EH (cell line): ENCODE measurements around the gene LAMA4.

Experiments
- DNase-seq: peaks from one replicate; pipeline ENCODE4 v3.0.0-alpha.2; 2015; ENCODE audit warnings: low read depth

The LAMA4 gene

DNA sequence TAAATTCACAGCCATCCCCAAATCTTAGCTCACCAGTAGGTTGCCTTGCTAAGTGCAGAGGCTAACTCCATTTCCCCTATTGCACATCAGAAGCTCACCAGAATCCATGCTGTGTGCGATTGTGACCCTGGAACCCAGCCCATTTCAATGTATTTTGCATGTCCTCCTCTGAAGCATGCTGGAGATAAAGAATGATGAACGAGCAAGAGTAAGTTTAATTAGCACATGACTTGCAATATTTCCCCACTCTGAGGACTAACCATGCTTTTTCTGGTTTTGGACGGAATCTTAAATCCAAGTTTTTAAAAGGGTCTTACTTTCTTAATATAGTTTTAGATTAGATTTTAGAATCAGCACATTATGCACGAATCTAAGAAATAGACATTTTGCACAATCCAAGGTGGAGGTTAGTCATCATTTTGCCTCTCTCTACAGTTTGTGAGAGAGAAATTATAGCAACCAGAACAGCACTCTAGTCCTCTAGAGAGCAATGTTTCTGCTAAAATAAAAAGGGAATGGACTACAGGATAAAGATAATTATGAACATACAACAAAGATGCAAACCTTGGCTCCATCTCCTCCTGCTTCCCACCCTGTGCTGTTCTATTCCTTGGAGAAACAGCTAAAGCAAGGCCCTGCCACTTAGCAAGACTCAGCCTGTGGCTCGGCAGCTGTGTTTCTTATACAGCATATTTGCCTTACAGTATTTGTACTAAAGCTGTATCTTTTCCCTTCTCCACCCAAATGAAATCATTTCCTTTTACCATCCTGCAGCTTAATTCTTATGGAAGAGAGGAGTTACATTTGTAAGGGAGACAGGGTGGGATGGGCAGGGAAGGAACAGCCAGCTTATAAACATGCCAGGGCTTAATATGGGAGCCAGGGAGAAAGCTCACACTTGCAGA, 24.9 kb upstream of the LAMA4 start:
- DNase-seq, result no peak

GRCh38 chr6:112275365-112275764, 21.0 kb upstream of the LAMA4 start:
- DNase-seq, result no peak

DNA sequence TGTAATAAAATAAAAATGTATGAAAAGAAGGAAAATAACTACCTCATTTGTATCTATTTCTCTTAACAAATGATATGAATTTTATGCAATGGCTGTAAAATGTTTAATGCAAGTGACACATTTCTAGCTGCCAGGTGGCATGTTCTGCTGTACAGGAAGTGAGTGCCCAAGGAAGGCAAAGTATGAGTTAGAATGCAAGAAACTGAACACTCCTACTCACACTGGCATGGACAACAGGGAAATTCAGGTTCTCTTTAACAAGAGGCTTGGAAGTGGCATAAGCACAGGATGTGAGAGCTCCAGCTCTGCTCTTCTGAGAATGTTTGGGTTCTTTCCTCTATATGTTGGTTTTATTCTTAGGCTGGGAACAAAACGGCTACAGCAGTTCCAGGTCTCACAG, 20.4 kb upstream of the LAMA4 start:
- DNase-seq, result no peak

DNA sequence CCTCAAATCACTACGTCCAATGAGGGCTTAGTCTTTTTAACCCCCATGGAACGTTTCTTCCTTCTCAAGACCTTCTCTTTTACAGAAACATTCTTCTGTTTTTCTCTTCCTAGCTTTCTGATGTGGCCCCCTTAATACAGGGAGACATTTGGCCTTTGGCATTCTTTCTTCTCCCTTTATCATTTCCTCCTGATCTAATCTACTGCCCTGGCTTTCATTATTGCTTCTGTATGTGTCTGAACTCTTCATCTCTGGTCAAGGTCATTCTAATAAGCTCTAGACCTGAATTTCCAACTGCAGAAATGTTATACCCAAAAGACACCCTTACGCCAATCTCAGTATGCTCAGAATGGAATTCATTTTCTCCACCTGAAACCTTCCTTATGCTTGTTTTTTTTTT, 18.4 kb upstream of the LAMA4 start:
- no peak for DNase-seq

GRCh38 chr6:112270756-112271155, 16.4 kb upstream of the LAMA4 start:
- no peak for DNase-seq

DNA sequence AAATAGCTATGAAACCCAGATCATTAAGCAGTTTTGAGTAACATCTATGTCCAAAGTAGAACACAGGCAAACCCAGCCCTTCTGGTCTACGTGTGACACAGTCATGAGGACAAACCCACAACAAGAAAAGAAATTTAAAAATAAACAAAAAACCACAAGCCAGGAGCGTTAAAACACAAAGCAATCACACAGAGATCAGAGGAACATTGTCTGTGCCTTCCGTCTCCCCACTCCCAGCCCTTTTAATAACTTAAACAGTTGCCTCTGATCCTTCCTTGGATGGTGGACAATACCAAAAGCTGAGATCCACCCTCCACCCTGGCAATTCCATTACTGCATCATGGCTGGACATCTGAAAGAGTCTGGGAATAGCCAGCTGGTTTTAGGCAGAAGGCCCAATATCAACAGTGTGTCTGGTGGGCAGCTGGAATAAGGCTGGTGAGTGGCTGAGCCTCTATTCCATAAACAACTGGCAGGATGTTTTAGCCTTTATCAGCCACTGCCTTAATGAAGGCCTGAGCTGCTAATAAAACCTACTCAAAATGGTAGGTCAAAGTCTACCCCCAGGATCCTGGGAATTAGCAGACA, 15.7 kb upstream of the LAMA4 start:
- no peak for DNase-seq

- peak; percentile 46 for DNase-seq
Measured at GRCh38 chr6:112269114-112269513, 14.7 kb upstream of the LAMA4 start.

- DNase-seq, result no peak
Measured at GRCh38 chr6:112268654-112269053, 14.3 kb upstream of the LAMA4 start.

DNA sequence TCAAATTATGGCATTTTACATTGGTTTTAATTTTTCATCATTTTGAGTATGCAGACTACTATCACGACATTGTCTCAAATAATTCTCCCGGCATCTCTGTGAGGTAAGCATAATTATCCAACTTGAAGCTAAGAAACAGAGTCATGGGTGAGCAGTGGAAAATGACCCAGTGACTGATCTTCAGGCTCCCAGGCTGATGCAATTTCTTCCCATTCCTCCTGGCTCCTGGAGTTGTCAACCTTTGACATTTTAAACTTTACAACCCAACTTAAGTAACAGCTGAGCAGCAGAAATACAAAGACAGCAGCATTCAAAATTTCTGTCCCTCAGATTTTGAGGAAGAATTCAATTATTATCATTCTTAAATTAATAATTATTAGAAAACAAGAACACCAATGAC, 13.7 kb upstream of the LAMA4 start:
- no peak for DNase-seq

GRCh38 chr6:112266331-112266730, 12.0 kb upstream of the LAMA4 start:
- DNase-seq, result no peak

DNA sequence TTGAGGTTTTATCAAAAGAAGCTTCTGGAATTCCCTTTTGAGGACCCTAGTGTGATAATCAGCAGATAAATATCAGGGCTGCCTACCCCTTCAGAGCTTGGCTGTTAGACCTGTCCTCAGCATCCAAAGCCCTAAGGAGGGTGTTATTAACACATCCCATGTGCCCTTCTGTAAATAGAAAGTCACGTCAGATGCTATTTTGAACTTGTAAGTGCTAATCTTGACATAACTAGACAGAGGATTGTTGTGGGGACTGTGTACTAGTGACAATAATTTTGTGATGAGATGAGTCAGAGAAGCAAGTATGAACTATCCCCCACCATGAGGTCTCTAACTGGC, 4.9 kb upstream of the LAMA4 start:
- no peak for DNase-seq

GRCh38 chr6:112258642-112259336, 4.4 kb upstream of the LAMA4 start:
- no peak for DNase-seq

DNA sequence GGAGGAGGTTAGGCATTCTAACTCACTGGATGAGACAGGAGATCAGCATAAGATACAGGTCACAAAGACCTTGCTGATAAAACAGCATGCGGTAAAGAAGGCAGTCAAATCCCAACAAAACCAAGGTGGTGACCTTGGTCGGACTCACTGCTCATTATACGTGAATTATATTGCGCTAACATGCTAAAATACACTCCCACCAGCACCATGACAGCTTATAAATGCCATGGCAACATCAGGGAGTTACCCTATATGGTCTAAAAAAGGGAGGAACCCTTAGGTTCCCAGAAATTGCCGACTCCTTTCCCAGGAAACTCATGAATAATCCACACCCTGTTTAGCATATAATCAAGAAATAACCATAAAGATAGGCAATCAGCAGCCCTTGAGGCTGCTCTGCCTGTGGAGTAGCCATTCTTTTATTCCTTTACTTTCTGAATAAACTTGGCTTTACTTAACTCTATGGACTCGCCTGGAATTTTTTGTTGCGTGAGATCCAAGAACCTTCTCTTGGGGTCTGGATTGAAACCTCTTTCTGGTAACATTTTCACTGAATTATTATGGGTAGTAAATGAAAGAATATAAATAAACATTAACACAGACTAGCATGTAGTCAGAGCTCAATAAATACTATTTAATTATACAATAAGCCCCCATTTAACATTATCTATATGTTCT, 3.0 kb upstream of the LAMA4 start:
- no peak for DNase-seq

- DNase-seq, result no peak
Measured at GRCh38 chr6:112254921-112255320, 554 bp upstream of the LAMA4 start.

GRCh38 chr6:112253498-112253840, 898 bp downstream of the LAMA4 start:
- DNase-seq, result peak; percentile 52

- DNase-seq, result peak; percentile 56
Measured at GRCh38 chr6:112252571-112253497, 1.5 kb downstream of the LAMA4 start.

GRCh38 chr6:112251171-112251875, 3.0 kb downstream of the LAMA4 start:
- DNase-seq, result peak; percentile 84

- no peak for DNase-seq
Measured at GRCh38 chr6:112249489-112249888, 4.9 kb downstream of the LAMA4 start.

- no peak for DNase-seq
Measured at GRCh38 chr6:112247275-112247674, 7.1 kb downstream of the LAMA4 start.

DNA sequence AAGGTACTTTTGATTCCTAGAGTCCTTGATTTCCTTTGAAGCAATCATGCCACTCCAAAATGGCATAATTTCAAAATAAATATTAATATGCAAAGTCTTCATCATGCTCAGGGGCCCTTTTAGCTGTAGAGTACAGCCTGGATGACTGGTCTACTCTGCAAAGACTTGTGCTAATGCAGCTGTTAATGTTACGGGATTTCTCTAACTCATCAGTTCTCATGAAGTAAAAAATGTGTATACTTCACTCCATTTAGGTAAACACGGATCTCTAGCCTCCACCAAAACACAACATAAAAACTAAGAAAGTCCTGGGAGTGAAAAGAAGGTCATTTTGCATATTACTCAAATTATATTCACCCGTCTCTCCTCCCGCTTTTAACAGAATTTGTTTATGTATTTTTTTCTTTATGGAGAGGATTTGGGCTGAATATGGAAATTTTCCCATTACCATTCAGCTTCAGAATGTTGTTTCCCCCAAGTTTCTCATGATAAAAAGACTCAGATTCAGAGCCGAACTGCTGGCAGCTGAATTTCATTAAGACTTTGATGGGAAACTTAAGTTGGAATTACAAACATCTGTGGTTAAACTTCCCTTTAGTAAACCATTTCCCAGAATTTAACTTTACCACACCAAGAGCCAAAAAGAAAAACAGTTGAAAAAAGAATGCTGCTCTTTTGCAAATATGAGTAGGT, 8.7 kb downstream of the LAMA4 start:
- DNase-seq, result peak; percentile 98
